Liver (tissue), 3 donors: ENCODE measurements around the gene GSK3A.

Experiments
- ATF3 ChIP-seq: IDR thresholded peaks from 2 replicates; pipeline ENCODE4 v1.6.1; 2016; ENCODE audit warnings: antibody characterized with exemption
- CTCF ChIP-seq: fragments of 150-350 bp; IDR thresholded peaks from 2 replicates; pipeline ENCODE4 v1.5.1; 2017; ENCODE audit warnings: improper control_type of control experiment, low read depth, low read length; ENCODE audit not compliant: missing input control
- EGR1 ChIP-seq, 2 donors: IDR thresholded peaks; 2 replicates each; pipeline ENCODE4 v1.6.1; 2016 to 2018; ENCODE audit warnings: antibody characterized with exemption in 2 of 2, low read depth in 2 of 2
- FOXA1 ChIP-seq: IDR thresholded peaks from 2 replicates; pipeline ENCODE4 v1.6.1; 2016; ENCODE audit warnings: antibody characterized with exemption
- GABPA ChIP-seq, 2 donors: IDR thresholded peaks in 1 of 2; conservative IDR thresholded peaks in 1 of 2; 2 replicates each; pipeline ENCODE4 v1.6.1; 2016; ENCODE audit warnings: antibody characterized with exemption in 2 of 2, mild to moderate bottlenecking in 1 of 2, moderate library complexity in 1 of 2
- JUND ChIP-seq, 2 donors: IDR thresholded peaks; 2 replicates each; pipeline ENCODE4 v1.6.1; 2016; ENCODE audit warnings: antibody characterized with exemption in 2 of 2
- MAX ChIP-seq: IDR thresholded peaks from 2 replicates; pipeline ENCODE4 v1.6.1; 2016; ENCODE audit warnings: antibody characterized with exemption
- RAD21 ChIP-seq, 2 donors: IDR thresholded peaks; 2 replicates each; pipeline ENCODE4 v1.6.1; 2016; ENCODE audit warnings: antibody characterized with exemption in 2 of 2, mild to moderate bottlenecking in 2 of 2
- REST ChIP-seq: IDR thresholded peaks from 2 replicates; pipeline ENCODE4 v1.6.1; 2016; ENCODE audit warnings: antibody characterized with exemption, mild to moderate bottlenecking
- RXRA ChIP-seq, 2 donors: IDR thresholded peaks; 2 replicates each; pipeline ENCODE4 v1.6.1; 2017 to 2018; ENCODE audit warnings: antibody characterized with exemption in 2 of 2, mild to moderate bottlenecking in 1 of 2
- SP1 ChIP-seq: IDR thresholded peaks from 2 replicates; pipeline ENCODE4 v1.6.1; 2018; ENCODE audit warnings: antibody characterized with exemption, mild to moderate bottlenecking
- TAF1 ChIP-seq: conservative IDR thresholded peaks from 2 replicates; pipeline ENCODE4 v1.6.1; 2016; ENCODE audit warnings: antibody characterized with exemption, mild to moderate bottlenecking
- YY1 ChIP-seq: IDR thresholded peaks from 2 replicates; pipeline ENCODE4 v1.6.1; 2016; ENCODE audit warnings: antibody characterized with exemption, mild to moderate bottlenecking
- ZBTB33 ChIP-seq: IDR thresholded peaks from 2 replicates; pipeline ENCODE4 v1.6.1; 2016; ENCODE audit warnings: antibody characterized with exemption
- donor health status: healthy.
- donor health status: healthy.

GRCh38 chr19:42203700-42204099, 38.7 kb downstream of the GSK3A start:
- TF ChIP-seq ZBTB33 (no peak), CTCF (no peak), RXRA (IDR thresholded peaks at IDR 0.05) (no peak), REST (no peak), YY1 (no peak), TAF1 (no peak), JUND (IDR thresholded peaks at IDR 0.05) (no peak), SP1 (no peak), RAD21 (IDR thresholded peaks at IDR 0.05) (no peak), ATF3 (no peak), EGR1 (IDR thresholded peaks at IDR 0.05; ENCODE audit: low read depth in 2 of 2) (no peak), MAX (no peak), FOXA1 (no peak), GABPA (IDR thresholded peaks at IDR 0.05 in 1 of 2, conservative IDR thresholded peaks at IDR 0.05 in 1 of 2) (no peak)
